Esophagus muscularis mucosa (tissue), 4 donors: ENCODE measurements around the gene TPO. TPM values are rescaled to one million over a fixed set of nuclear protein-coding genes. Genes with fewer than 3 reads are reported as not detected.

Experiments used
- DNase-seq: peaks from one replicate; pipeline ENCODE4 v3.0.0-alpha.2; 2017; ENCODE audit errors: extremely low spot score
- H3K27ac ChIP-seq, 4 donors: fragments of 200-600 bp; sonication (generic); replicated peaks in 1 of 4; 1 replicate in 3 of 4; 2 replicates in 1 of 4; pipeline ENCODE4 v1.5.1; 2016 to 2019; ENCODE audit warnings: mild to moderate bottlenecking in 1 of 4
- H3K27me3 ChIP-seq, 4 donors: fragments of 200-600 bp; sonication (generic); one replicate each; pipeline versions ENCODE4 v1.5.1 to v1.6.0; 2016 to 2019
- H3K36me3 ChIP-seq, 4 donors: fragments of 200-600 bp; sonication (generic); one replicate each; pipeline ENCODE4 v1.5.1; 2016 to 2019
- H3K4me1 ChIP-seq, 4 donors: fragments of 200-600 bp; sonication (generic); one replicate each; pipeline ENCODE4 v1.5.1; 2016 to 2019
- H3K4me3 ChIP-seq, 4 donors: fragments of 200-600 bp; sonication (generic); 1 replicate in 2 of 4; 2 replicates in 2 of 4; pipeline ENCODE4 v1.5.1; 2016 to 2019; ENCODE audit warnings: mild to moderate bottlenecking in 4 of 4, moderate library complexity in 1 of 4
- H3K9me3 ChIP-seq, 4 donors: fragments of 200-600 bp; sonication (generic); 1 replicate in 3 of 4; 2 replicates in 1 of 4; pipeline ENCODE4 v1.5.1; 2016 to 2019
- EP300 ChIP-seq: sonication (generic); formaldehyde crosslinking; IDR thresholded peaks from one replicate; pipeline ENCODE4 v1.6.1; 2017; ENCODE audit warnings: antibody characterized with exemption
- POLR2A ChIP-seq: fragments of 450-650 bp; IDR thresholded peaks from one replicate; pipeline ENCODE4 v1.6.1; 2017; ENCODE audit warnings: antibody characterized with exemption, moderate library complexity, mild to moderate bottlenecking, low read depth
- POLR2AphosphoS5 ChIP-seq, 2 donors: sonication (generic); formaldehyde crosslinking; IDR thresholded peaks; one replicate each; pipeline ENCODE4 v1.6.1; 2017; ENCODE audit warnings: antibody characterized with exemption in 2 of 2
- WGBS: methylation state at CpG from one replicate; pipeline ENCODE4 v1.1.5; 2018; 5-methylcytosine and 5-hydroxymethylcytosine counted together
- intact Hi-C: fragments of 100-400 bp; cut with DNase I; formaldehyde crosslinking; loops from one replicate; pipeline ENCODE4 v1.15.1; 2023
- total RNA-seq, 4 donors: library from RNA; depleted of rRNA; stranded (reverse); fragments of >200 nt; gene quantifications; one replicate each; pipeline versions ENCODE4 v1.1.0 to v1.2.1, GENCODE V29; 2016
- TF ChIP-seq, protein P1 (sequence below), 3 experiments: fragments of 200-600 bp in 2 of 3; fragments of 450-650 bp in 1 of 3; sonication (generic) in 2 of 3; IDR thresholded peaks; one replicate each; pipeline ENCODE4 v1.5.1; 2017 to 2019; ENCODE audit warnings: antibody characterized with exemption in 3 of 3, mild to moderate bottlenecking in 2 of 3, moderate library complexity in 1 of 3

The TPO gene
- total RNA-seq, 4 donors from 2014 or later: 7.1 to 18.4 (median 10.4) TPM

DNA sequence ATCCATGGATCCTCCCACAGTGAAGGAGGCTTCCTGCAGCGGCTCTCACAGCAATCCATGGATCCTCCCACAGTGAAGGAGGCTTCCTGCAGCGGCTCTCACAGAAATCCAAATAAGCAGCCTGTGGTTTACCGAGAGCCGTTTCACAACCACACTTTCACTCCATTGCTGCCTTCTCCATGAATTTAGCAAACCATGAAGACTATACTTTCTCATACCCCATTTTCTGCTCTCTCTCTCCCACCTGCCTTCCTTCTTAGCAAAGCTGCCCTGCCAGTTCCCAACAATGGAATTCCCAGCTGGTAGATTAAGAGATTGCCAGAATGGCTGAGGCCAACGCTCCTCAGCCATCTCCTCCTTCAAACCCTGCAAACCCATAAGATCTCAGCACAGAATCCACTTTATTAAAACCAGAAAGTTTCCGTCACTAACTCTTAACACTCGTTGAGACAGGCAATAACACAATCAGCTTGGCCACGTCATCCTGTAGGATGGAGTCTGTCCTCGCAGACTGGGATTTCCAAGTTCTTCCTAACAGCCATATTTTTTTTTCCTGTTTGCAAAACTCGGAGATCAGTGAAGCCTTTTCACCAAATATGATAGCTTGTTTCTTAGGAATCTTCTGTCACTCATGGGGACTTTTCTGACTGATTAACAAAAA lies 168.8 kb downstream of the TPO start:
- Histone ChIP-seq H3K36me3 (no peaks in the 10 kb centered on the region), H3K9me3 (no peaks in the 10 kb centered on the region), H3K27ac (no peak overlapping the region), H3K4me3 (no peak overlapping the region), H3K27me3 (peaks cover 0 to 3% (median 0%) of the 10 kb centered on the region in 4 donors), H3K4me1 (no peaks in the 10 kb centered on the region)
- no peak for TF ChIP-seq POLR2A
- TF ChIP-seq POLR2AphosphoS5 (IDR thresholded peaks at IDR 0.05): no peak
- TF ChIP-seq, protein P1, sequence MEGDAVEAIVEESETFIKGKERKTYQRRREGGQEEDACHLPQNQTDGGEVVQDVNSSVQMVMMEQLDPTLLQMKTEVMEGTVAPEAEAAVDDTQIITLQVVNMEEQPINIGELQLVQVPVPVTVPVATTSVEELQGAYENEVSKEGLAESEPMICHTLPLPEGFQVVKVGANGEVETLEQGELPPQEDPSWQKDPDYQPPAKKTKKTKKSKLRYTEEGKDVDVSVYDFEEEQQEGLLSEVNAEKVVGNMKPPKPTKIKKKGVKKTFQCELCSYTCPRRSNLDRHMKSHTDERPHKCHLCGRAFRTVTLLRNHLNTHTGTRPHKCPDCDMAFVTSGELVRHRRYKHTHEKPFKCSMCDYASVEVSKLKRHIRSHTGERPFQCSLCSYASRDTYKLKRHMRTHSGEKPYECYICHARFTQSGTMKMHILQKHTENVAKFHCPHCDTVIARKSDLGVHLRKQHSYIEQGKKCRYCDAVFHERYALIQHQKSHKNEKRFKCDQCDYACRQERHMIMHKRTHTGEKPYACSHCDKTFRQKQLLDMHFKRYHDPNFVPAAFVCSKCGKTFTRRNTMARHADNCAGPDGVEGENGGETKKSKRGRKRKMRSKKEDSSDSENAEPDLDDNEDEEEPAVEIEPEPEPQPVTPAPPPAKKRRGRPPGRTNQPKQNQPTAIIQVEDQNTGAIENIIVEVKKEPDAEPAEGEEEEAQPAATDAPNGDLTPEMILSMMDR (IDR thresholded peaks at IDR 0.05): no peak
- TF ChIP-seq EP300: no peak
- WGBS: 81% methylated on average over 10 of the region's 10 CpGs
- intact Hi-C loops: no loop called here
- no peak for DNase-seq

DNA sequence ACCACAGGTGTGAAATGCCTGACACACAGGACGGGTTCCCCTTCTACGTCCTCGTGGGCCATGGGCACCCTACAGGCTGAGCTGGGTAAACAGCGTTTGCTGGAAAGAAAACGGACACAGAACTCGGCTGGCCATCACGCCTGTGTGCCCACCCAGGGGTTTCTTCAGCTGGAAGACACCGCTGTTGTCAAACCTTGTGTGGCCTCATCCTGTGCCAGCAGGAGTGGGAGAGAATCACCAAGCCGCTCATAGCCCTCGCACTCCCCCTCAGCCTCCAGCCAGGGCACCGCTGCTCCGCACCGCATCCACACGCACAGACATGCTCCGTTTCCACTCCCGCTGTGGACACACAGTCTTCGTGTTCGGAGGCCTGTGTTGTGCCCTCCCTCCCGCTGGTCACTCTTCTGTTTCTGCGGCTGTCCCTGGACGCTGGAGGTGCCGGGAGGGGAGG lies 169.7 kb downstream of the TPO start:
- no peak for DNase-seq
- TF ChIP-seq EP300 (no peak), POLR2AphosphoS5 (IDR thresholded peaks at IDR 0.05) (no peak), POLR2A (no peak)
- TF ChIP-seq, protein P1 (IDR thresholded peaks at IDR 0.05): no peak
- 92% methylated on average over 19 of the region's 22 CpGs for WGBS

DNA sequence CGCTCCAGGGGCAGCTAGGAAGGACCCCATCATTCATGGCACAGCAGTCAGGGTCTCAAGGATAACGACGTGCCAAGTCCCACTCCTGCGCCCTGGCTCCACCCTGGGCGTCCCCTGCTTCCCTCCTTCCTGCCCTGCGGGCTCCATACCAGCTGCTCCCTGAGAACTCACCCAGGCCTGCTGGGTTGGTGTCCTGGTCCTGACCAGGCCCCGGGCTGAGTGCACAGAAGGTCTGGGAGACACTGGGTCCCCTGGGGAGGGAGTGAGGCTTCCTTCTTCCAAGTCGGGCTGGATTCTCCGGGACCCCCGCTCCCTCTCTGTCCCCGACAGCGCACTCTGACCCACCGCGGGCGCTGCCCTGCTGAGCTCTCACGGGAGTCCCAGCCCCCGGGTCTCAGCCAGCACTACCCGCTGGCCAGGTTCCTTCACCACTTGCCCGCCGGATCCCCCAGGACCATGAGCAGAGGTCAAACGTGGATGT lies 170.8 kb downstream of the TPO start:
- no peak for DNase-seq
- intact Hi-C loops: no loop called here
- Histone ChIP-seq H3K36me3 (no peaks in the 10 kb centered on the region), H3K27me3 (peaks cover 0 to 20% (median 0%) of the 10 kb centered on the region in 4 donors), H3K27ac (no peak overlapping the region), H3K4me1 (no peaks in the 10 kb centered on the region), H3K4me3 (no peak overlapping the region), H3K9me3 (no peaks in the 10 kb centered on the region)
- 99% methylated on average over 14 of the region's 21 CpGs for WGBS
- TF ChIP-seq EP300 (no peak), POLR2AphosphoS5 (IDR thresholded peaks at IDR 0.05) (no peak), POLR2A (no peak)

More for the DNA sequence above, 169.7 kb downstream of the TPO start:
- Histone ChIP-seq H3K27ac (no peak overlapping the region), H3K9me3 (no peaks in the 10 kb centered on the region), H3K36me3 (no peaks in the 10 kb centered on the region), H3K4me3 (no peak overlapping the region), H3K27me3 (peaks cover 0 to 11% (median 0%) of the 10 kb centered on the region in 4 donors), H3K4me1 (no peaks in the 10 kb centered on the region)
- intact Hi-C loops: no loop called here

DNA sequence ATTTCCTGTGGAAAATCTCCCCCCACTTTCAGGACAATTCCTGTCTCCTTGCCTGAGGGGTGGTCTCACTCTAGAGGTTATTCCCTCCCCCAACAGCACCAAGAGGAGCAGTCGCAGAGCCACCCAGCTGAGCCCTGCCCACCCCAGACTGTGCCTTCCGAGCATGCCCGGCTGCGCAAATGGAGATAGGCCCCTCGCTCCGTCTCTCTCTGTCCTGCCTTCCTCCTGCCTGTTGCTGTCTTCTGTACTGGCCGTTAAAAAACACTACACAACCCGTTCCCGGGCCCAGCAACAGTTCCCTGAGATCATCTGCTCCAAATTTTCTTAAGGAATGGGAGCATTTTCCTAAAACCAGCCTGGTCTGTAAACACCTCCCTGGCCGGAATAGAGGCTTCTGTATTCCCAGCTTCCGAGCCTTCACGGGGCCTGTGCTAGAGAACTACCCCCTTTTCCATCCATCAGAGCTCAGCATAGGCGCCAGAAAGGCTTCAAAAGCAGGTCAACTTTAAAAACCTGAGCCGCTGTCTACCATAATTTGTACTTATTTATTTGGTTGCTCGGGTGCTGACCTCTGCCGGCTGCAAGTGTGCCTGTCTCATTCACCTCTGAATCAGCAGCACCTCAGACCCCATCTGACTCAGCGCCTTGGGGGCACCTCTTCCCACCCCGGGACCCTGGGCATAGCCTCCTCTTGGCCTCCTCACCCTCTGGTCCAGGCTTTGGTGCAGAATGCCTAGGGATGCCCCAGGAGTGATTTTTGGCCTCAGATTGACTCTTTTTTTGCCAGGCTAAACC lies 171.6 kb downstream of the TPO start:
- H3K9me3 ChIP-seq: no peaks in the 10 kb centered on the region
- TF ChIP-seq EP300: no peak
- TF ChIP-seq POLR2AphosphoS5 (IDR thresholded peaks at IDR 0.05): no peak
- TF ChIP-seq, protein P1 (IDR thresholded peaks at IDR 0.05): no peak
- TF ChIP-seq POLR2A: no peak
- WGBS: 97% methylated on average over 18 of the region's 18 CpGs
- peaks cover 0 to 3% (median 0%) of the 10 kb centered on the region in 4 donors for H3K4me1 ChIP-seq
- DNase-seq: no peak
- no peaks in the 10 kb centered on the region for H3K36me3 ChIP-seq
- no peak overlapping the region for H3K4me3 ChIP-seq
- intact Hi-C loops: no loop called here
- no peak overlapping the region for H3K27ac ChIP-seq
- H3K27me3 ChIP-seq: peaks cover 0 to 23% (median 0%) of the 10 kb centered on the region in 4 donors

GRCh38 chr2:1585635-1586034 lies 172.4 kb downstream of the TPO start:
- intact Hi-C loops: no loop called here
- TF ChIP-seq, protein P1 (IDR thresholded peaks at IDR 0.05): no peak
- TF ChIP-seq EP300: no peak
- no peak for TF ChIP-seq POLR2A
- TF ChIP-seq POLR2AphosphoS5 (IDR thresholded peaks at IDR 0.05): no peak

More at GRCh38 chr2:1585635-1586034, 172.4 kb downstream of the TPO start:
- H3K4me3 ChIP-seq: no peak overlapping the region
- H3K27me3 ChIP-seq: peaks cover 0 to 23% (median 0%) of the 10 kb centered on the region in 4 donors
- DNase-seq: no peak
- H3K27ac ChIP-seq: no peak overlapping the region
- 94% methylated on average over 14 of the region's 17 CpGs for WGBS
- H3K36me3 ChIP-seq: no peaks in the 10 kb centered on the region
- H3K9me3 ChIP-seq: no peaks in the 10 kb centered on the region
- H3K4me1 ChIP-seq: peaks cover 0 to 8% (median under 1%) of the 10 kb centered on the region in 4 donors
